HS-27A (cell line): ENCODE data around the gene NEU1.
"Not testable (repeated sequence)": the region's sequence is repeated elsewhere in the genome, so short reads cannot be mapped to it uniquely, and the experiment has no call there.

Experiments used
- DNase-seq: peaks from one replicate; pipeline ENCODE4 v3.0.0-alpha.2; 2012; ENCODE audit warnings: low read depth, missing footprints

The NEU1 gene

DNA sequence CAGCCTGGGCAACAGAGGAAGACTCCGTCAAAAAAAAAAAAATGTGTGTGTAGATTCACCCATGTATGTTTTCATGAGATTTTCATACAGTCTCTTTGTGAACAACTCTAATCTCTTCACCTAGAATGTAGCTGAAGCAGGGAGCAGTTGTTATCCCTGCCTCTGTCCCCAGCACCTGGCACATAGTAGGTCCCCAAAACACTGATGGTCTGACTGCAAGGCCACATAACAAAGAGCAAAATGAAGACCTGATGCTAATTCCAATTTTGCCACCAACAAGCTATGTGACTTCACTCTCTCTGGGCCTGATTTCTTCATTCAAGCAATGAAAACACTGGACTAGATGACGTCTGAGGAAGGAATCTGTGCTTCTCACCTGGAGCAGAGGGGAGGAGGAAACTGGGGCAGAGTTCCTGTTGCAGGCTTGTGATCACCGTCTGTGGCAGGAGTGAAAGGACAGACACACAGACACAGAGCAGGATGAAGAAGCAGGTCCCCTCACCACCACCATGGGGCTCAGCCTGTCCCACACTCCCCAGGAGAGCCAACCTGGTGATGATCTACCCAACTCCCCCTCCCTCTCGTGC is 11.6 kb upstream of the NEU1 start:
- DNase-seq, result no peak

DNA sequence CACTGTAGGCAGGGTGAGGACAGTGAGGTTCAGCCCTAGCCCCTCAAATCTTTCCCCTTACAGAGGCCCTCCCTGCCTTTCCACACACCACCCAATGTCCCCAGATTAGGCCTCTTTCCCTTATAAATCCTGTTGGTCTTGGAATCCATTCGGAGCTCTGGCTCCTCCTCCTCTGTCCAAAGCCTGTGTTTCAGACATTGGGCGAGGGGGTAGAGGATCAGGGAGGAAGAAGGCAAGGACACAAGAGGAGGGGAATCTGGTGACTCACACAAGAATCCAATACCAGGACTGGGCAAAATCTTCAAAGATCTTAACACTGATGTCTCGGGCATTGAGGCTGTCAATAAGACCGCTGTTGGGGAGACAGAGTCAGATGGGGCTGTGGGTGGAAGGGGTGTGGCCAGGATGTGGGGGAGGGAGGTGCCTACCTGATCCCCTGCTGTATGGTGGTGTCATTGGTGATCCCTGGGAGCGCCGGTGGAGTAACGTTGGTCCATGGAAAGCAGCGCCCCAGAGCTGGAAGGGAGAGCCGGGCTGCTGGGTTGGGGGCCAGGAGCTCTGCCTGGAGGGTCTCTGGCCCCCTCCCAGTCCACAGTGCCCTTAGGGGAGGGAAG is 8.5 kb upstream of the NEU1 start:
- DNase-seq, result peak; percentile 19

GRCh38 chr6:31870385-31870921 is 7.8 kb upstream of the NEU1 start:
- no peak for DNase-seq

GRCh38 chr6:31869343-31869742 is 6.7 kb upstream of the NEU1 start:
- DNase-seq, result no peak

- DNase-seq, result not testable (repeated sequence)
Observed at GRCh38 chr6:31868658-31868971, 6.0 kb upstream of the NEU1 start.

- DNase-seq, result no peak
Observed at GRCh38 chr6:31865205-31866118, 2.8 kb upstream of the NEU1 start.

GRCh38 chr6:31864818-31865204 is 2.2 kb upstream of the NEU1 start:
- DNase-seq, result no peak

- DNase-seq, result not testable (repeated sequence)
Observed at GRCh38 chr6:31864123-31864562, 1.5 kb upstream of the NEU1 start.

GRCh38 chr6:31861919-31862343 is 690 bp downstream of the NEU1 start:
- no peak for DNase-seq

GRCh38 chr6:31861150-31861549 is 1.5 kb downstream of the NEU1 start:
- DNase-seq, result no peak

DNA sequence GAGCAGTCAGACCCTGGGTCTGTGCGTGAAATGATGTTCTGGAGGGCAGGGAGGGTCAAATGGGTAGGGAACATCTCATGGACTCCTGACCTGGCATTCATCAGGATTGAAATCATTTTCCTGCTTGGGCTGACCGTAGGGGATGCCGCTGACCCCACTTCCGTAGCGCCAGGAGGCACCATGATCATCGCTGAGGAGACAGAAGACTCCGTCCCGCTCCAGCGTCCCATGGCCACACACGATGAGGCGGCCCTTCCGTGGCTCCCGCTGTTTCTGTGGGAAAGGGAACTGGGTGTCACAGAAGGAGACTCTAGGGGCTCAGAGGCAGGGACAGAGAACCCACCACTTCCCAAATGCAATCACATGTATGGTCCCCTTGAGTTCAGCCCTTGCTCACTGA is 2.3 kb downstream of the NEU1 start:
- no peak for DNase-seq

- DNase-seq, result no peak
Observed at GRCh38 chr6:31859923-31860322, 2.7 kb downstream of the NEU1 start.

DNA sequence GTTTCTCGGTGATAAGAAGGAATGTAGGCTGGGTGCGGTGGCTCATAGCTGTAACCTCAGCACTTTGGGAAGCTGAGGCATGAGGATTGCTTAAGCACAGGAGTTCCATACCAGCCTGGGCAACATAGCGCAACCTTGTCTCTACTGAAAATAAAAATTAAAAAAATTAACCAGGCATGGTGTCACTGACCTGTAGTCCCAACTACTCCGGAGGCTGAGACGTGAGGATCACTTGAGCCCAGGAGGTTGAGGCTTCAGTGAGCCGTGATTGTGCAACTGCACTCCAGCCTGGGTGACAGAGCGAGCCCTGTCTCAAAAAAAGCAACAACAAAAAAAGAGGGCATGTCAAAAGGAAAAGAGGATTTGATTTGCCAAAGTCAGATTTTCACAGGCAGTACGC is 3.9 kb downstream of the NEU1 start:
- DNase-seq, result no peak

DNA sequence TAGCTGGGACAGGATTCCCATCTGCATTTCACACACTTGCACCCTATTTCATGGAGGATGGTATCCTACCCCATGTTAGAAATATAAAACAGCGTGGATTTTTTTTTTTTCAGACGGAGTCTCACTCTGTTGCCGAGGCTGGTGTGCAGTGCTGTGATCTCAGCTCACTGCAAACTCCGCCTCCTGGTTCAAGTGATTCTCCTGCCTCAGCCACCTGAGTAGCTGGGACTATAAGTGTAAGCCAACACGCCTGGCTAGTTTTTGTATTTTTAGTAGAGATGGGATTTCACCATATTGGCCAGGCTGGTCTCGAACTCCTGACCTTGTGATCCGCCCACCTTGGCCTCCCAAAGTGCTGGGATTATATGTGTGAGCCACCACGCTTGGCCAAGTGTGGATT is 4.8 kb downstream of the NEU1 start:
- DNase-seq, result not testable (repeated sequence)

DNA sequence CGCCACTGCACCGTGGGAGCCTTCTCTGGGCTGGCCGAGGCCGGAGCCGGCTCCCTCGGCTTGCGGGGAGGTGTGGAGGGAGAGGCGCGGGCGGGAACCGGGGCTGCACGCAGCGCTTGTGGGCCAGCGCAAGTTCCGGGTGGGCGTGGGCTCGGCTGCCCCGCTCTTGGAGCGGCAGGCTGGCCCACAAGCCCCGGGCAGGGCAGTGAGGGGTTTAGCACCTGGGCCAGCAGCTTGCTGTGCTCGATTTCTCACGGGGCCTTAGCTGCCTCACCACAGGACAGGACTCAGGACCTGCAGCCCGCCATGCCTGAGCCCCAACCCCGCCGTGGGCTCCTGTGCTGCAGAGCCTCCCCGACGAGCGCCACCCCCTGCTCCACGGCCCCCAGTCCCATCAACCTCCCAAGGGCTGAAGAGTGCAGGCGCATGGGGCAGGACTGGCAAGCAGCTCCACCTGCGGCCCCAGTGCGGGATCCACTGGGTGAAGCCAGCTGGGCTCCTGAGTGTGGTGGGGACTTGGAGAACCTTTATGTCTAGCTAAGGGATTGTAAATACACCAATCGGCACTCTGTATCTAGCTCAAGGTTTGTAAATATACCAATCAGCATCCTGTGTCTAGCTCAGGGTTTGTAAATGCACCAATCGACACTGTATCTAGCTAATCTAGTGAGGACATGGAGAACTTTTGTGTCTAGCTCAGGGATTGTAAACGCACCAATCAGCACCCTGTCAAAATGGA is 10.5 kb downstream of the NEU1 start:
- not testable (repeated sequence) for DNase-seq

GRCh38 chr6:31851485-31851832 is 11.2 kb downstream of the NEU1 start:
- DNase-seq, result no peak

GRCh38 chr6:31850765-31851484 is 11.7 kb downstream of the NEU1 start:
- DNase-seq, result no peak

- DNase-seq, result no peak
Observed at GRCh38 chr6:31847276-31847978, 15.2 kb downstream of the NEU1 start.

GRCh38 chr6:31844507-31844906 is 18.1 kb downstream of the NEU1 start:
- no peak for DNase-seq

GRCh38 chr6:31842053-31842452 is 20.6 kb downstream of the NEU1 start:
- DNase-seq, result no peak

DNA sequence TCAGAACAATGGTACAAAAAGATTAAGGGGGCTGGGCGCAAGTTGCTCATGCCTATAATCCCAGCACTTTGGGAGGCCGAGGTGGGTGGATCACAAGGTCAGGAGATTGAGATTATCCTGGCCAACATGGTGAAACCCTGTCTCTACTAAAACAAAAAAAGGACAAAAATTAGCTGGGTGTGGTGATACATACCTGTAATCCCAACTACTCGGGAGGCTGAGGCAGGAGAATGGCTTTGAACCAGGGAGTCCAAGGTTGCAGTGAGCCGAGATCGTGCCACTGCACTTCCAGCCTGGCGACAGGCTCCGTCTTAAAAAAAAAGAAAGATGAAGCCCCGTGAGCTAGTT is 22.9 kb downstream of the NEU1 start:
- DNase-seq, result not testable (repeated sequence)
